ENCODE results near the gene XKRX. TPM values are rescaled to one million over a fixed set of nuclear protein-coding genes. Genes with fewer than 3 reads are reported as not detected.

XKRX gene
- total and polyA plus RNA-seq, 2 of the 13 experiments (the other 11 are each of a cell fraction or from before 2014, with no cell fraction given) = not detected

- H3K4me2 ChIP-seq (ENCODE audit: low read depth, low read length) = no peak overlapping the region
- intact Hi-C loops (cut with micrococcal nuclease; ENCODE audit: unreplicated experiment) = no loop called here
- no peaks in the 10 kb centered on the region for H3K9me3 ChIP-seq (ENCODE audit: low read length)
- no peak overlapping the region for H2AFZ ChIP-seq (ENCODE audit: low read length)
- CTCF ChIA-PET (ENCODE audit: low intra/inter-chr PET ratio, low total read pairs) = no interaction called here
- no peaks in the 10 kb centered on the region for H4K20me1 ChIP-seq (ENCODE audit: insufficient read depth, low read length)
- ATAC-seq = no peak
- no peaks in the 10 kb centered on the region for H3K79me2 ChIP-seq (ENCODE audit: insufficient read depth, low read length)
- BruUV-seq (replicated peaks) = no TSS peak
- POLR2A ChIA-PET = no interaction called here
- H3K27ac ChIP-seq (ENCODE audit: extremely low read length, insufficient read depth, low read length) = no peak overlapping the region
- no peak overlapping the region for H3K9ac ChIP-seq (ENCODE audit: insufficient read depth, low read depth, low read length)
- H3K4me3 ChIP-seq (replicated peaks in 1 of 3; ENCODE audit: insufficient read depth in 1 of 3, low read depth in 2 of 3, low read length in 3 of 3) = no peak overlapping the region
- FAIRE-seq = no peak
- H3K36me3 ChIP-seq (replicated peaks in 1 of 2; ENCODE audit: control insufficient read depth in 1 of 2, insufficient read depth in 2 of 2, low read length in 2 of 2) = no peaks in the 10 kb centered on the region
- H3K4me1 ChIP-seq (ENCODE audit: insufficient read depth, low read length) = no peaks in the 10 kb centered on the region
- no peaks in the 10 kb centered on the region for H3K27me3 ChIP-seq (ENCODE audit: control insufficient read depth in 1 of 2, insufficient read depth in 2 of 2, low read length in 2 of 2)
- 0% methylated on average over 1 of the region's 2 CpGs for WGBS (ENCODE audit: low lambda C conversion rate)
- TF ChIP-seq HOXA9 (CRISPR knock-in tag; IDR thresholded peaks at IDR 0.05; ENCODE audit: borderline replicate concordance) = no peak
- DNase-seq (ENCODE audit: low spot score) = no peak
- in situ Hi-C loops (cut with HindIII; ENCODE audit: extremely low pct_ligation_motif_present, low pct_unique_long_range_greater_than_20kb) = no loop called here
These were observed 17.7 kb upstream of the XKRX start for GRCh38 chrX:100946299-100946927.

- no peak for TF ChIP-seq FOXC1 (CRISPR knock-in tag; IDR thresholded peaks at IDR 0.05; ENCODE audit: borderline replicate concordance)
- TF ChIP-seq, protein P1, sequence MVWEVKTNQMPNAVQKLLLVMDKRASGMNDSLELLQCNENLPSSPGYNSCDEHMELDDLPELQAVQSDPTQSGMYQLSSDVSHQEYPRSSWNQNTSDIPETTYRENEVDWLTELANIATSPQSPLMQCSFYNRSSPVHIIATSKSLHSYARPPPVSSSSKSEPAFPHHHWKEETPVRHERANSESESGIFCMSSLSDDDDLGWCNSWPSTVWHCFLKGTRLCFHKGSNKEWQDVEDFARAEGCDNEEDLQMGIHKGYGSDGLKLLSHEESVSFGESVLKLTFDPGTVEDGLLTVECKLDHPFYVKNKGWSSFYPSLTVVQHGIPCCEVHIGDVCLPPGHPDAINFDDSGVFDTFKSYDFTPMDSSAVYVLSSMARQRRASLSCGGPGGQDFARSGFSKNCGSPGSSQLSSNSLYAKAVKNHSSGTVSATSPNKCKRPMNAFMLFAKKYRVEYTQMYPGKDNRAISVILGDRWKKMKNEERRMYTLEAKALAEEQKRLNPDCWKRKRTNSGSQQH (CRISPR knock-in tag; IDR thresholded peaks at IDR 0.05; ENCODE audit: low read depth) = no peak
- no peak for TF ChIP-seq ZBTB46 (CRISPR knock-in tag; IDR thresholded peaks at IDR 0.05; ENCODE audit: borderline replicate concordance)
- TF ChIP-seq MBNL3 (CRISPR knock-in tag; conservative IDR thresholded peaks at IDR 0.05) = no peak
- no peak for TF ChIP-seq SMC3 (IDR thresholded peaks at IDR 0.05; ENCODE audit: low read length)
- TF ChIP-seq KDM2A (CRISPR knock-in tag; IDR thresholded peaks at IDR 0.05; ENCODE audit: borderline replicate concordance, low read depth) = no peak
- TF ChIP-seq MAFF (IDR thresholded peaks at IDR 0.05; ENCODE audit: low read depth, low read length) = no peak
- TF ChIP-seq HDAC6 (IDR thresholded peaks at IDR 0.05; ENCODE audit: low read depth, low read length) = no peak
- no peak for TF ChIP-seq ZNF225 (CRISPR knock-in tag; IDR thresholded peaks at IDR 0.05)
- TF ChIP-seq ZNF768 (CRISPR knock-in tag; IDR thresholded peaks at IDR 0.05) = no peak
- TF ChIP-seq, protein P2, sequence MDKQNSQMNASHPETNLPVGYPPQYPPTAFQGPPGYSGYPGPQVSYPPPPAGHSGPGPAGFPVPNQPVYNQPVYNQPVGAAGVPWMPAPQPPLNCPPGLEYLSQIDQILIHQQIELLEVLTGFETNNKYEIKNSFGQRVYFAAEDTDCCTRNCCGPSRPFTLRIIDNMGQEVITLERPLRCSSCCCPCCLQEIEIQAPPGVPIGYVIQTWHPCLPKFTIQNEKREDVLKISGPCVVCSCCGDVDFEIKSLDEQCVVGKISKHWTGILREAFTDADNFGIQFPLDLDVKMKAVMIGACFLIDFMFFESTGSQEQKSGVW (CRISPR knock-in tag; IDR thresholded peaks at IDR 0.05; ENCODE audit: borderline replicate concordance) = no peak
- TF ChIP-seq HIVEP1 (CRISPR knock-in tag; IDR thresholded peaks at IDR 0.05) = no peak
- TF ChIP-seq ARHGAP35 (CRISPR knock-in tag; IDR thresholded peaks at IDR 0.05; ENCODE audit: borderline replicate concordance) = no peak
- WGBS (ENCODE audit: low lambda C conversion rate) = 100% methylated on average over 3 of the region's 3 CpGs
- no peak overlapping the region for H3K9ac ChIP-seq (ENCODE audit: insufficient read depth, low read depth, low read length)
- BruUV-seq (replicated peaks) = no TSS peak
- H2AFZ ChIP-seq (ENCODE audit: low read length) = no peak overlapping the region
- ATAC-seq = no peak
- DNase-seq (ENCODE audit: low spot score) = no peak
- no peaks in the 10 kb centered on the region for H4K20me1 ChIP-seq (ENCODE audit: insufficient read depth, low read length)
- ChIA-PET POLR2A (no interaction called here), CTCF (ENCODE audit: low intra/inter-chr PET ratio, low total read pairs) (no interaction called here)
- H3K4me2 ChIP-seq (ENCODE audit: low read depth, low read length) = no peak overlapping the region
- intact Hi-C loops (cut with micrococcal nuclease; ENCODE audit: unreplicated experiment) = no loop called here
- FAIRE-seq = no peak
- no peaks in the 10 kb centered on the region for H3K79me2 ChIP-seq (ENCODE audit: insufficient read depth, low read length)
- no peak overlapping the region for H3K27ac ChIP-seq (ENCODE audit: extremely low read length, insufficient read depth, low read length)
- in situ Hi-C loops (cut with HindIII; ENCODE audit: extremely low pct_ligation_motif_present, low pct_unique_long_range_greater_than_20kb) = no loop called here
- H3K36me3 ChIP-seq (replicated peaks in 1 of 2; ENCODE audit: control insufficient read depth in 1 of 2, insufficient read depth in 2 of 2, low read length in 2 of 2) = no peaks in the 10 kb centered on the region
- H3K4me1 ChIP-seq (ENCODE audit: insufficient read depth, low read length) = no peaks in the 10 kb centered on the region
- H3K27me3 ChIP-seq (ENCODE audit: control insufficient read depth in 1 of 2, insufficient read depth in 2 of 2, low read length in 2 of 2) = no peaks in the 10 kb centered on the region
- no peak overlapping the region for H3K4me3 ChIP-seq (replicated peaks in 1 of 3; ENCODE audit: insufficient read depth in 1 of 3, low read depth in 2 of 3, low read length in 3 of 3)
- no peaks in the 10 kb centered on the region for H3K9me3 ChIP-seq (ENCODE audit: low read length)
These were observed 15.9 kb upstream of the XKRX start for GRCh38 chrX:100944601-100945000.
